ENCODE results near the gene UBXN10. TPM values are rescaled to one million over a fixed set of nuclear protein-coding genes. Genes with fewer than 3 reads are reported as not detected.

The UBXN10 gene
- total RNA-seq, 1 experiment from 2014 or later: 0.33 TPM

- no peak for TF ChIP-seq CTCF (IDR thresholded peaks at IDR 0.05; ENCODE audit: unreplicated experiment)
- Mint-ChIP-seq H3K27ac (ENCODE audit: unreplicated experiment) (peak overlapping the region; percentile 90), H3K4me3 (ENCODE audit: low read depth, unreplicated experiment) (no peak overlapping the region), H3K27me3 (ENCODE audit: unreplicated experiment) (no peaks in the 10 kb centered on the region), H3K9me3 (ENCODE audit: low read depth, unreplicated experiment) (peaks cover 3% of the 10 kb centered on the region), H3K36me3 (ENCODE audit: insufficient read depth, unreplicated experiment) (peaks cover 18% of the 10 kb centered on the region), H3K4me1 (ENCODE audit: low read depth, unreplicated experiment) (peaks cover 15% of the 10 kb centered on the region)
- CTCF ChIA-PET: interaction anchor here (0.6 to 2.7 kb wide), 6 partner anchors 25 to 306 kb away, joined by 3 to 16 read pairs (median 6); no protein-coding TSS in a partner anchor
- BruUV-seq (replicated peaks): no TSS peak
- no peak for DNase-seq
- intact Hi-C loops (cut with micrococcal nuclease; ENCODE audit: unreplicated experiment): loop anchor here (1.0 to 5.0 kb wide), 2 partner anchors 52 to 236 kb away; no protein-coding TSS in a partner anchor
Measured at GRCh38 chr1:20153000-20153418, 32.9 kb upstream of the UBXN10 start.

DNA sequence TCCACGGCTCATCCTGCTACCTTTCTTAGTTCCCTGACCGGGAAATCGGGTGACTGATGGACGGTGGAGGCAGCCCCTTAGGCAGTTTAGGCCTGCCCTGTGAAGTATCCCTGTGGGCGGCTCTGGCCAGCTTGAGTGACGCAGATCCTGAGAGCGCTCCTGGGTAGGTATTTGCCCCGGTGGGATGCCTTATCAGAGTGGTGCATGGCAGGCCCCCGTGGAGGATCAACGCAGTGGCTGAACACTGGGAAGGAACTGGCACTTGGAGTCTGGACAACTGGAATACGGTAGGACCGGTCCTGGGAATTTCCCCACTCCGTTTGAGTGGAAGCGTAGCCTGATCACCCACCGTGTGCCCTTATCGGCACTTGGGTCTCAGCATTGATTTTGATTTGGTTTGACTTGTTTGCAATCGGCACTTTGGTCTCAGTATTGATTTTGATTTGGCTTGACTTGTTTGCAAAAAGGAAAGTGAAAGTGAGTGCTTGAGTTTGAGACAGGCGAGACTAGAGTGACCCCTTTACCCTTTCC, 31.5 kb upstream of the UBXN10 start:
- peaks cover 18% of the 10 kb centered on the region for H3K36me3 Mint-ChIP-seq (ENCODE audit: insufficient read depth, unreplicated experiment)
- CTCF ChIA-PET: interaction anchor here (1.6 to 2.7 kb wide), 2 partner anchors 12 to 52 kb away, joined by 3 to 16 read pairs; no protein-coding TSS in a partner anchor
- DNase-seq: peak; percentile 25
- TSS peak; percentile 69 for BruUV-seq (replicated peaks)
- no peaks in the 10 kb centered on the region for H3K27me3 Mint-ChIP-seq (ENCODE audit: unreplicated experiment)
- peaks cover 15% of the 10 kb centered on the region for H3K4me1 Mint-ChIP-seq (ENCODE audit: low read depth, unreplicated experiment)
- no peak for TF ChIP-seq CTCF (IDR thresholded peaks at IDR 0.05; ENCODE audit: unreplicated experiment)
- peak overlapping the region; percentile 90 for H3K27ac Mint-ChIP-seq (ENCODE audit: unreplicated experiment)
- intact Hi-C loops (cut with micrococcal nuclease; ENCODE audit: unreplicated experiment): loop anchor here (5.0 kb wide), 1 partner anchor 237 kb away; no protein-coding TSS in a partner anchor
- H3K4me3 Mint-ChIP-seq (ENCODE audit: low read depth, unreplicated experiment): peak overlapping the region; percentile 67
- H3K9me3 Mint-ChIP-seq (ENCODE audit: low read depth, unreplicated experiment): peaks cover 3% of the 10 kb centered on the region

GRCh38 chr1:20158358-20159070, 27.4 kb upstream of the UBXN10 start:
- H3K4me1 Mint-ChIP-seq (ENCODE audit: low read depth, unreplicated experiment): peaks cover 15% of the 10 kb centered on the region
- H3K27ac Mint-ChIP-seq (ENCODE audit: unreplicated experiment): no peak overlapping the region
- H3K27me3 Mint-ChIP-seq (ENCODE audit: unreplicated experiment): no peaks in the 10 kb centered on the region
- TF ChIP-seq CTCF (IDR thresholded peaks at IDR 0.05; ENCODE audit: unreplicated experiment): no peak
- intact Hi-C loops (cut with micrococcal nuclease; ENCODE audit: unreplicated experiment): no loop called here
- DNase-seq: no peak
- no TSS peak for BruUV-seq (replicated peaks)
- CTCF ChIA-PET: interaction anchor here (0.6 kb wide), 1 partner anchor 51 kb away, joined by 3 read pairs; no protein-coding TSS in a partner anchor
- H3K9me3 Mint-ChIP-seq (ENCODE audit: low read depth, unreplicated experiment): peaks cover 8% of the 10 kb centered on the region
- peaks cover 9% of the 10 kb centered on the region for H3K36me3 Mint-ChIP-seq (ENCODE audit: insufficient read depth, unreplicated experiment)
- no peak overlapping the region for H3K4me3 Mint-ChIP-seq (ENCODE audit: low read depth, unreplicated experiment)

DNA sequence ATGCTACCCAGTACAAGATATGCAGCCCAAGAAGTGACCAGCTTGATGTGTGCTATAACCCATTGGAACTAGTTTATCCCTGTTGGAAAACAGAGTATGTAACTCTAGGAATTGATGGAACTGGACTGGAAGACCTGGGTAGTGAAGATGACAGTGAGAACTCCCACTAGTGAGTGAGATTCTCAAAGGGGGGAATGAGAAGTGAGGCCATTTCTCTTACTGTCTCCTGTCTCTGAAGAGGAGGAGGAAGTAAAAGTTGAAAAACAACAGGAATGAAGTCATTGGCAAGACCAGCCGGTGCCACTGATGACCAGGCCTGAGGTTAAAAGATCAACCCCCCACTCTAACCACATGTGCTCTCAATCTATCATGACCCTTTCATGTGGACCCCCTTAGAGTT, 25.9 kb upstream of the UBXN10 start:
- Mint-ChIP-seq H3K27me3 (ENCODE audit: unreplicated experiment) (no peaks in the 10 kb centered on the region), H3K27ac (ENCODE audit: unreplicated experiment) (no peak overlapping the region), H3K9me3 (ENCODE audit: low read depth, unreplicated experiment) (peaks cover 8% of the 10 kb centered on the region), H3K4me1 (ENCODE audit: low read depth, unreplicated experiment) (peaks cover 2% of the 10 kb centered on the region), H3K36me3 (ENCODE audit: insufficient read depth, unreplicated experiment) (no peaks in the 10 kb centered on the region), H3K4me3 (ENCODE audit: low read depth, unreplicated experiment) (no peak overlapping the region)
- no peak for TF ChIP-seq CTCF (IDR thresholded peaks at IDR 0.05; ENCODE audit: unreplicated experiment)
- DNase-seq: no peak
- no TSS peak for BruUV-seq (replicated peaks)
- CTCF ChIA-PET: no interaction called here
- intact Hi-C loops (cut with micrococcal nuclease; ENCODE audit: unreplicated experiment): no loop called here
